Colonic mucosa (tissue), 4 donors: ENCODE measurements around the gene GSG1L. TPM values are rescaled to one million over a fixed set of nuclear protein-coding genes. Genes with fewer than 3 reads are reported as not detected.

Experiments
- DNase-seq: peaks from one replicate; pipeline ENCODE4 v3.0.0-alpha.2; 2020
- H3K27ac ChIP-seq: fragments of 200-600 bp; one replicate; pipeline ENCODE4 v1.8.0; 2021
- H3K27me3 ChIP-seq: fragments of 200-600 bp; one replicate; pipeline ENCODE4 v1.8.0; 2021
- H3K36me3 ChIP-seq: fragments of 200-600 bp; one replicate; pipeline ENCODE4 v1.8.0; 2021
- H3K4me1 ChIP-seq: fragments of 200-600 bp; one replicate; pipeline ENCODE4 v1.8.0; 2021; ENCODE audit warnings: mild to moderate bottlenecking
- H3K4me3 ChIP-seq: fragments of 200-600 bp; one replicate; pipeline ENCODE4 v1.8.0; 2021
- H3K9ac ChIP-seq, 2 donors: one replicate each; pipeline ENCODE4 v1.7.0; 2013; ENCODE audit warnings: control low read depth in 2 of 2, low read depth in 2 of 2, low read length in 2 of 2
- H3K9me3 ChIP-seq: fragments of 200-600 bp; one replicate; pipeline ENCODE4 v1.8.0; 2021
- intact Hi-C: fragments of 100-400 bp; cut with DNase I; formaldehyde crosslinking; loops from one replicate; pipeline ENCODE4 v1.14.1; 2022
- total RNA-seq, 2 donors: library from RNA; stranded (reverse); fragmentation: NEBNext Ultra II Directional in 1 of 2; extraction: Animal tissue kit (Norgen Biotek cat#: 25700) in 1 of 2; gene quantifications; one replicate each; pipeline ENCODE4 v1.2.1, GENCODE V29; 2021
- TF ChIP-seq, protein P1 (sequence below): fragments of 200-600 bp; IDR thresholded peaks from one replicate; pipeline ENCODE4 v1.8.0; 2022; ENCODE audit warnings: antibody characterized with exemption, mild to moderate bottlenecking
- donor health status: healthy.
- donor health status: DM: no; HTN: no; CAD: no.
- donor health status: DM: no; HTN: no; CAD: no.

Gene GSG1L
- total RNA-seq, 2 donors from 2014 or later, result 0.13 to 0.15 TPM

DNA sequence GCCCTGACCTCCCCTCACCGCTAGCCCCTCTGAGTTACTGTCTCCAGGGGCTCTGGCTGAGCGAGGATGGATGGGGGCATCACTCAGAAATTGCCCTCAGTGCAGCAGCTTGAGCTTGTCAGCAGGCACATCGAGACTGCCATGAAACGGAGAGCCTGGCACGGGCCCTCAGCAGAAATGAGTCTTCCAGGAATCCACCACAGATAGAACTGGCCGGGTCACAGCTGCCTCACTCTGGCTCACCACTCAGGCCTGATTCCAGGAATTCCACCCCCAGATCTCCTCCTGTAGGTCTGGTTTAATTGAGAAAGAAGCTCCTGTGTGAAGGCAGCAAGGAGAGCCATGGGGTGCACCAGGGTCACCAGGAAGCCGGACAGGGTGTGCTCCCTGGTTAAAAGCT, 85.5 kb downstream of the GSG1L start:
- Histone ChIP-seq H3K36me3 (no peaks in the 10 kb centered on the region), H3K9me3 (no peaks in the 10 kb centered on the region), H3K4me3 (no peak overlapping the region), H3K27ac (no peak overlapping the region), H3K9ac (no peak overlapping the region), H3K4me1 (no peaks in the 10 kb centered on the region), H3K27me3 (no peaks in the 10 kb centered on the region)
- TF ChIP-seq, protein P1, sequence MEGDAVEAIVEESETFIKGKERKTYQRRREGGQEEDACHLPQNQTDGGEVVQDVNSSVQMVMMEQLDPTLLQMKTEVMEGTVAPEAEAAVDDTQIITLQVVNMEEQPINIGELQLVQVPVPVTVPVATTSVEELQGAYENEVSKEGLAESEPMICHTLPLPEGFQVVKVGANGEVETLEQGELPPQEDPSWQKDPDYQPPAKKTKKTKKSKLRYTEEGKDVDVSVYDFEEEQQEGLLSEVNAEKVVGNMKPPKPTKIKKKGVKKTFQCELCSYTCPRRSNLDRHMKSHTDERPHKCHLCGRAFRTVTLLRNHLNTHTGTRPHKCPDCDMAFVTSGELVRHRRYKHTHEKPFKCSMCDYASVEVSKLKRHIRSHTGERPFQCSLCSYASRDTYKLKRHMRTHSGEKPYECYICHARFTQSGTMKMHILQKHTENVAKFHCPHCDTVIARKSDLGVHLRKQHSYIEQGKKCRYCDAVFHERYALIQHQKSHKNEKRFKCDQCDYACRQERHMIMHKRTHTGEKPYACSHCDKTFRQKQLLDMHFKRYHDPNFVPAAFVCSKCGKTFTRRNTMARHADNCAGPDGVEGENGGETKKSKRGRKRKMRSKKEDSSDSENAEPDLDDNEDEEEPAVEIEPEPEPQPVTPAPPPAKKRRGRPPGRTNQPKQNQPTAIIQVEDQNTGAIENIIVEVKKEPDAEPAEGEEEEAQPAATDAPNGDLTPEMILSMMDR, result no peak
- DNase-seq, result no peak
- intact Hi-C loops, result no loop called here

DNA sequence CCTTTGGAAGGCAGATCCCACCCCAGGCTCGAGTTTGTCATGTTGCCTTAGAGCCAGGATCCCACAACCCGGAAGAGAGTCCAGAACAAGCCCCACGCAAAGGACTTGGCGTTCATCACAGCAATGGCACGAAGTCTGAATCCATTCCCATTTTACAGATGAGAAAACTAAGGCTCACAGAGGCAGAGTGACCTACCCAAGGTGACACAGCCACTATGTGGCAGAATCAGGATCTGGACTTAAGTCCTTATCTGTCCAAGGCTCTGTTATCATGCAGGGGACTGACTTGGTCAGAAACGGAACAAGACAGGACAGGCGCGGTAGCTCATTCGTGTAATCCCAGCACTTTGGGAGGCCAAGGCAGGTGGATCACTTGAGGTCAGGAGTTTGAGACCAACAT, 86.5 kb downstream of the GSG1L start:
- DNase-seq, result no peak
- no peaks in the 10 kb centered on the region for H3K27me3 ChIP-seq
- TF ChIP-seq, protein P1, result no peak

DNA sequence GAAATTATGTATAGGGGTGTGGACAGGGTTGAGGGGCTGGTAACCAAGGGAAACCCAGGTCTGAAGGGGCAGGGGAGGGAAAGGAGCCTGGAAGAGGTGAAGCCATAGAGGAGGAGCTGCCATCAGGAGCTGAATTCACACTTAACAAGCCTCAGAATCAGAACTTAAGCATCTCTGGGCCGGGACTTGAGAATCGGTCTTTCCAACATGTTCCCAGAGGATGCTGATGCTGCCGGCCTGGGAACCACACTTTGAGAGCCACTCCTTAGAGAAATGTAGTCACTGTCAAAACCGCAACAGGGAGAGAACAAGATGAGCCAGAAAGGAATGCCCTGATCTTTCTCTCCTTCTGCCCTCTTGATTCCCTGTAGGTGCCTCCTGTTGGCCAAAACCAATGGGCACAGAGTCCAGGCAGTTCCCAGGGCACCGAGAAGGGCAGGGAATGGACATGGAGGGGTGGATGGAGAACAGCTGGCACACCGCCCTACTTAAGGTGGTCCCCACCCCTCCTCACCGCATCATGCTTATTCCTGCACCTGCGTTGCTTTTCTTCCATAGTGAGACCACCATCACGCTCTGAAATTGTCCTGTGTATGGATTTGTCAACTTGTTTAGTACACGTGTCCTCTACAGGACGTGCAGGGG, 88.5 kb downstream of the GSG1L start:
- Histone ChIP-seq H3K9me3 (no peaks in the 10 kb centered on the region), H3K27me3 (no peaks in the 10 kb centered on the region), H3K4me3 (no peak overlapping the region), H3K4me1 (no peaks in the 10 kb centered on the region), H3K36me3 (no peaks in the 10 kb centered on the region), H3K27ac (no peak overlapping the region), H3K9ac (no peak overlapping the region)
- TF ChIP-seq, protein P1, result no peak
- intact Hi-C loops, result loop anchor here (5.0 kb wide), 2 partner anchors 97 to 242 kb away; no protein-coding TSS in a partner anchor
- no peak for DNase-seq

More for the DNA sequence above, 86.5 kb downstream of the GSG1L start:
- Histone ChIP-seq H3K9me3 (no peaks in the 10 kb centered on the region), H3K36me3 (no peaks in the 10 kb centered on the region), H3K27ac (no peak overlapping the region), H3K4me1 (no peaks in the 10 kb centered on the region), H3K4me3 (no peak overlapping the region), H3K9ac (no peak overlapping the region)
- intact Hi-C loops, result no loop called here

DNA sequence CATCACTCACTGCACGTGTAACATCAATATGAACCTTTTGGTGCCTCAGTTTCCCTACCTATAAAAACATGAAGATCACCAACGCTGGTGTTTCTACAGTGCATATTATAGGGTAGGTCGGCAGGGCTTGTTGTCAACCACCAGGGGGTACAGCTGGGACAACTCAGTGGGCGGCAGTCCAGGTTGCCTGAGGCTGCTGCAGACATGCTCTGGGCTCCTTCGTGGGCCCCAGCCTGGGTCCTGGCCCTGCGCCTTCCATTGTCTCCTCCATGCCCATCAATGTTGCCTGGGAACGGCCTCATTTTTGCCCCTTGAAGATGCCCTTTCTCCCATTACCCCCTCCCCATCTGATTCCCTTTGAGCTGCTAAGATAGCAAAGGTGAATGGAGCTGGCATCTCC, 89.8 kb downstream of the GSG1L start:
- TF ChIP-seq, protein P1, result no peak
- no peak for DNase-seq
- H3K27ac ChIP-seq, result no peak overlapping the region
- H3K9ac ChIP-seq, result no peak overlapping the region
- H3K4me1 ChIP-seq, result no peaks in the 10 kb centered on the region
- no peaks in the 10 kb centered on the region for H3K27me3 ChIP-seq
- H3K4me3 ChIP-seq, result no peak overlapping the region
- no peaks in the 10 kb centered on the region for H3K36me3 ChIP-seq
- intact Hi-C loops, result loop anchor here (5.0 kb wide), 2 partner anchors 99 to 244 kb away; no protein-coding TSS in a partner anchor
- no peaks in the 10 kb centered on the region for H3K9me3 ChIP-seq

DNA sequence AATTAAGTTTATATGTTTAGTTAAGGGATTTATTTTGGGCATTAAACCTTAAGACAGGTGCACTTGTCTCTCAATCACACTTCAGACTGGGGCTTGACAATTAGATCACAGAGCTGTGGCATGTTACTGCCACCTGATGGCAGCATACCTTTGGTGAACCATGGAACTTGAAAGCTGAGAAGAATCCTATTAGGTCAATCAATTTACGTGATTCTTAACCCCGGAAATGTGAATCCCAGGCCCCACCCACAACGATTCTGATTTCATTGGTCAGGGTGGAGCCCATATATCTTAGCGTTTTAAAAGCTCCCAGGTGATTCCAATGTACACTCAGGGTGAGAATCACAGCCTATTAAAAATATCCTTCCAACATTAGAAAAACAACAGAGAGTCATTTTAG, 91.0 kb downstream of the GSG1L start:
- intact Hi-C loops, result loop anchor here (5.0 kb wide), 2 partner anchors 100 to 245 kb away; no protein-coding TSS in a partner anchor
- Histone ChIP-seq H3K27me3 (no peaks in the 10 kb centered on the region), H3K4me3 (no peak overlapping the region), H3K9me3 (no peaks in the 10 kb centered on the region), H3K4me1 (no peaks in the 10 kb centered on the region), H3K36me3 (no peaks in the 10 kb centered on the region), H3K27ac (no peak overlapping the region), H3K9ac (no peak overlapping the region)
- DNase-seq, result peak; percentile 19
- TF ChIP-seq, protein P1, result peak; percentile 39
